Left ventricle myocardium superior (tissue), 1 donor: Measurements from ENCODE around the gene ELOVL6. TPM values are rescaled to one million over a fixed set of nuclear protein-coding genes. Genes with fewer than 3 reads are reported as not detected.
A peak's percentile ranks its signal among the peaks of the same experiment; 100 is the strongest.
"Not testable (repeated sequence)": the region's sequence is repeated elsewhere in the genome, so short reads cannot be mapped to it uniquely, and the experiment has no call there.

Experiments
- ATAC-seq: fragments of 200-7000 bp; cut with Tn5 transposase; one replicate; pipeline ENCODE4 v1.9.1; 2020; ENCODE audit warnings: mild to moderate bottlenecking, moderate library complexity
- DNase-seq: peaks from one replicate; pipeline ENCODE4 v3.0.0-alpha.2; 2020
- intact Hi-C: fragments of 100-400 bp; cut with micrococcal nuclease; formaldehyde crosslinking; loops from one replicate; pipeline ENCODE4 v1.11.0; 2022
- total RNA-seq: library from RNA; stranded (reverse); fragmentation: NEBNext Ultra II Directional; extraction: Animal tissue kit (Norgen Biotek cat#: 25700); gene quantifications from one replicate; pipeline ENCODE4 v1.2.1, GENCODE V29; 2021
- donor health status: DM: no; HTN: yes; CAD: no; lungs with severe emphysema.

ELOVL6 gene
- total RNA-seq, 1 donor from 2014 or later: 1.0 TPM

- ATAC-seq (no peak), DNase-seq (no peak)
- intact Hi-C loops: no loop called here
These were observed 32.8 kb downstream of the ELOVL6 start for GRCh38 chr4:110165382-110166286.

GRCh38 chr4:110164856-110165255, 33.6 kb downstream of the ELOVL6 start:
- intact Hi-C loops: no loop called here
- ATAC-seq (no peak), DNase-seq (no peak)

GRCh38 chr4:110164251-110164650, 34.2 kb downstream of the ELOVL6 start:
- intact Hi-C loops: no loop called here
- DNase-seq (no peak), ATAC-seq (peak; percentile 25)

- intact Hi-C loops: no loop called here
- DNase-seq: no peak
- no peak for ATAC-seq
These were observed 34.9 kb downstream of the ELOVL6 start for GRCh38 chr4:110163327-110164069.

- ATAC-seq: no peak
- no peak for DNase-seq
- intact Hi-C loops: no loop called here
These were observed 37.8 kb downstream of the ELOVL6 start for GRCh38 chr4:110160618-110161017.

- ATAC-seq (no peak), DNase-seq (no peak)
- intact Hi-C loops: no loop called here
These were observed 38.9 kb downstream of the ELOVL6 start for GRCh38 chr4:110159541-110159940.

- no peak for DNase-seq
- no peak for ATAC-seq
- intact Hi-C loops: no loop called here
These were observed 40.8 kb downstream of the ELOVL6 start for GRCh38 chr4:110157580-110157979.

GRCh38 chr4:110157166-110157565, 41.2 kb downstream of the ELOVL6 start:
- DNase-seq, intact Hi-C loops, ATAC-seq: not testable (repeated sequence)

- DNase-seq (no peak), ATAC-seq (no peak)
- intact Hi-C loops: no loop called here
These were observed 42.0 kb downstream of the ELOVL6 start for GRCh38 chr4:110156442-110156841.

GRCh38 chr4:110155654-110156053, 42.8 kb downstream of the ELOVL6 start:
- no peak for ATAC-seq
- no peak for DNase-seq
- intact Hi-C loops: no loop called here

- no peak for DNase-seq
These were observed 43.8 kb downstream of the ELOVL6 start for GRCh38 chr4:110154582-110154981.

GRCh38 chr4:110152386-110152785, 46.0 kb downstream of the ELOVL6 start:
- intact Hi-C loops: no loop called here
- no peak for DNase-seq
- ATAC-seq: no peak

More at GRCh38 chr4:110154582-110154981, 43.8 kb downstream of the ELOVL6 start:
- intact Hi-C loops: no loop called here
- no peak for ATAC-seq

- intact Hi-C loops: no loop called here
- ATAC-seq: no peak
- DNase-seq: no peak
These were observed 49.3 kb downstream of the ELOVL6 start for GRCh38 chr4:110149089-110149488.

- DNase-seq (no peak), ATAC-seq (no peak)
- intact Hi-C loops: no loop called here
These were observed 56.0 kb downstream of the ELOVL6 start for GRCh38 chr4:110142461-110142860.

- intact Hi-C loops: no loop called here
- ATAC-seq (no peak), DNase-seq (no peak)
These were observed 58.6 kb downstream of the ELOVL6 start for GRCh38 chr4:110139815-110140214.

GRCh38 chr4:110139111-110139510, 59.3 kb downstream of the ELOVL6 start:
- no peak for ATAC-seq
- no peak for DNase-seq
- intact Hi-C loops: no loop called here

- intact Hi-C loops: no loop called here
- ATAC-seq (no peak), DNase-seq (no peak)
These were observed 59.9 kb downstream of the ELOVL6 start for GRCh38 chr4:110138551-110138950.

GRCh38 chr4:110137829-110138228, 60.6 kb downstream of the ELOVL6 start:
- DNase-seq: no peak
- no peak for ATAC-seq
- intact Hi-C loops: no loop called here

- DNase-seq (no peak), ATAC-seq (no peak)
- intact Hi-C loops: no loop called here
These were observed 62.9 kb downstream of the ELOVL6 start for GRCh38 chr4:110135523-110135922.

GRCh38 chr4:110135076-110135475, 63.3 kb downstream of the ELOVL6 start:
- DNase-seq (no peak), ATAC-seq (no peak)

More at GRCh38 chr4:110135076-110135475, 63.3 kb downstream of the ELOVL6 start:
- intact Hi-C loops: no loop called here
